Left ventricle myocardium superior (tissue), 1 donor: ENCODE measurements around the gene ANKK1. TPM values are rescaled to one million over a fixed set of nuclear protein-coding genes. Genes with fewer than 3 reads are reported as not detected.

Experiments used
- ATAC-seq: fragments of 200-7000 bp; cut with Tn5 transposase; one replicate; pipeline ENCODE4 v1.9.1; 2020; ENCODE audit warnings: mild to moderate bottlenecking, moderate library complexity
- DNase-seq: peaks from one replicate; pipeline ENCODE4 v3.0.0-alpha.2; 2020
- intact Hi-C: fragments of 100-400 bp; cut with micrococcal nuclease; formaldehyde crosslinking; loops from one replicate; pipeline ENCODE4 v1.11.0; 2022
- microRNA-seq: library from miRNA; unstranded; fragments of <30 nt; microRNA quantifications from one replicate; pipeline ENCODE4 v1.2.0, GENCODE V29; 2020; ENCODE audit warnings: borderline number of aligned reads
- total RNA-seq: library from RNA; stranded (reverse); fragmentation: NEBNext Ultra II Directional; extraction: Animal tissue kit (Norgen Biotek cat#: 25700); gene quantifications from one replicate; pipeline ENCODE4 v1.2.1, GENCODE V29; 2021
- donor health status: DM: no; HTN: yes; CAD: no; lungs with severe emphysema.

The ANKK1 gene
- total RNA-seq, 1 donor from 2014 or later = 0.10 TPM

- intact Hi-C loops = no loop called here
- DNase-seq (no peak), ATAC-seq (no peak)
Measured at GRCh38 chr11:113446112-113446511, 58.5 kb downstream of the ANKK1 start.

DNA sequence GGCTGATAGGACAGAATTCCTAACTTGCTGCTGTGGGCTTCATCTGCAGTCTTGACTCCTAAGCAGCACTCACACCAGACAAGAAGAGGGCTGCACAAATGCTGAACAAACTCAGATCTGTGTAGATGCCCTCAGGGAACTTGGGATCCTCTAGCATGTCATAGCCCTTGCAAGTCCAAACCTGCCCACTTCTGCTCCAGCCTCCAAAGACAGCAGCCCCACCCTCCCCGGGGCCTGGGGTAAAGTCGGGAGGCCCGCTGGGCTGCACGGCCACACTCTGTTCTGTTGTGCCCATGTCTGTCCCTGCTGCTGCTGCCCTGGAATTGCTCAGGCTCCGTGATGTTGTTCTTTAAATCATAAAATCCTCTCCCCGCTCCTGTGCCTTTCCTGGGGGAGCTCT, 59.4 kb downstream of the ANKK1 start:
- intact Hi-C loops = no loop called here
- DNase-seq (no peak), ATAC-seq (no peak)

GRCh38 chr11:113447621-113448315, 60.2 kb downstream of the ANKK1 start:
- intact Hi-C loops = no loop called here
- DNase-seq (no peak), ATAC-seq (no peak)

DNA sequence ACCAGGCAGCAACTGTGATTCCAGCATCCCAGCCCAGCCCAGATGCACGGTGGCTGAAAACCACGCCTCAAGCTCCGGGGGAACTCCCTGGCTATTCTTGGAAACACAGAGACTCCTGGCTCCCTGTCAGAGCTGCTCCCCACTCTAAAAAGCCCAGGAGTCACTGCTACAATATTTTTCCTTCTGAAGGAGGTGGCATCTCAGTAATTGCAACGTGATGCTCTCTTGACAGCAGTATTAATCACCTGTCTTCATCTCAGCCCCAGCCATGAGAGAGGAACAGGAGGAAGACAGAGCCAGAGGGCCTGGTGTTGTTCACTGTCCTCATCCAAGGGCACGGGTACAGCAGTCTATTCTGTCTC, 60.7 kb downstream of the ANKK1 start:
- DNase-seq (no peak), ATAC-seq (no peak)
- intact Hi-C loops = no loop called here

DNA sequence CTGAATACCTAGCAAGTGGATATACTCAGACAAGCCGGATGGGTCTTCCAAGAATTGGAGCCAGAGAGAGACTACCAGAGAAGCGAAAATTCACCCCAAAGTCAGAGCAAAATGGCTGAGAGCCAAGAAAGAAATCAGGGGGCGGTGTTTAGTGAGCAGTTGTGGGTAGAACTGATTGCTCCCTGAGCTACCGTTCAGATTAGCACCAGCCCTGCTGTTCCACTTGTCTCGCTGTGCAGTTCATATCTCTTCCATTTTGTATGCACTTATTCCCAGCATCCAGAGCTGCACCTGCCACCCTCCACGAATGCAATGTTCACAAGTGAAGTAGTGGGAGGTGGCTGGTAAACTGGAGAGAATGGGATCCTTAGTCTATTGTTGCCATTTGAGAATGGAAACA, 62.2 kb downstream of the ANKK1 start:
- intact Hi-C loops = no loop called here
- no peak for DNase-seq
- no peak for ATAC-seq

Small RNA genes lying within 50 kb of the gene (microRNA-seq; reads per million reads assigned to microRNA genes)
- not detected for gene MIR4301

Other genes with a start within 250 kb of the ANKK1 start
- 7.7 TPM for gene TTC12, start 73.2 kb upstream of the ANKK1 start, total RNA-seq
- not detected for gene DRD2, start 87.6 kb downstream of the ANKK1 start, total RNA-seq